ENCODE measurements around the gene C19orf33.

C19orf33 gene

DNA sequence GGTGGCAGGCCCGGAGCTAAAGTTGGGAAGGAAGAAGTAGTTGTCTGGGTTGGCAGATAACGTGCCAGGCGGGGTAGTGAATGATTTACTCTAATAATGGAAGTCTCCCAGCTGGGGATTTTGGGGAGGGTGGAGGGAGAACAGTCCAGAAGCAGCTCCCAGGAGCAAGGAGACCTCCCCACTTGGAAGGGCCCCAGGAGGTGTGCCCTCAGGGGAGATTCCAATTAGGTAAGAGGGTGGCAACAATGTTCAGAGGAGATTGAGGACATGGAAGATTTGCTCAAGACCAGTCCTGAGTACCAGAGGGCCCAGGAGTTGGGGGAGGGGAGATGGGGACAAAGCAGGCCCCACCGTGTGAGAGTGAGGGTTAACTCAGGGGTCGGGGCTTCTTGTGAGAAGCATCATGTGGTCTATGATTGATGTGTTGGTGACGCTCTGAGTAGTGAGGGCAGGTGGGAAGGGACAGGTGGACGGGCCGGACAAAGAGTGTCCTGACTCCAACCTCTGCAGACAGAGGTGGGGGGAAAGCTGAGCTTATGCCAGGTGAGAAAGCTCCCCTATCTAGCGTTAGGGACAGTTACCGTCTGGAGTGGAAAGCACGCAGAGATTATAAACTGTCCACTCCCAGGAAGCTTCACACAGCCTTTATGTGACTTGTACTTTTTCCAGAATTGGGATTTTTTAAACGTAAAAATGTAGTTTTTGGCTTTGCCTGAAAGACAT lies 36.1 kb upstream of the C19orf33 start:
- Histone ChIP-seq H3K36me3 (ENCODE audit: insufficient read depth, low read length) (no peaks in the 10 kb centered on the region), H3K79me2 (ENCODE audit: control insufficient read depth, insufficient read depth, low read length, unreplicated experiment) (no peaks in the 10 kb centered on the region), H2AFZ (ENCODE audit: low read length, unreplicated experiment) (no peak overlapping the region), H3K27me3 (ENCODE audit: insufficient read depth, low read length) (0 out of 2 replicates have a peak, but pooled peaks cover 3% of the 10 kb centered on the region), H3K27ac (ENCODE audit: low read depth, low read length) (no peak overlapping the region), H3K4me3 (ENCODE audit: low read depth, low read length) (no peak overlapping the region), H3K4me1 (ENCODE audit: control insufficient read depth, insufficient read depth, low read length, unreplicated experiment) (peaks cover 10% of the 10 kb centered on the region)

DNA sequence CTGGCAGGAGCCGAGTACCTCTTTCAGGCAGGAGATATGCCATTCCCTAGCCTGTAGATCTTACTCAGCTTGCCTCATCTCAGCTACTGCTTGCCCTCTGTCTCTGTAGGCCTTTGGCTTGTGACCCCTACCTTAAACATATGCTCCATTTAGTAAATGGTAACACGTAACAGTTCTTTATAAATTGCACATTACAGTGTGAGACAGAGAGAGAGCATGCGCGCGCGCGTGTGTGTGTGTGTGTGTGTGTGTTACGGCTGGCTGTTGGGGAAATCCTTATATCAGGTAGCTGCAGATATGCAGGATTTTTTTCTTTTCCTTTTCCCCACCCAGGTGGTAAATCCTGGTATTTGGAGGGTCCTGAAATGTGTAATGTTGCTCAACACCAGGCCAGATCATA lies 35.5 kb upstream of the C19orf33 start:
- no peak overlapping the region for H3K27ac ChIP-seq (ENCODE audit: low read depth, low read length)
- H2AFZ ChIP-seq (ENCODE audit: low read length, unreplicated experiment) = no peak overlapping the region
- no peak overlapping the region for H3K4me3 ChIP-seq (ENCODE audit: low read depth, low read length)
- 0 out of 2 replicates have a peak, but pooled peaks cover 3% of the 10 kb centered on the region for H3K27me3 ChIP-seq (ENCODE audit: insufficient read depth, low read length)
- H3K79me2 ChIP-seq (ENCODE audit: control insufficient read depth, insufficient read depth, low read length, unreplicated experiment) = no peaks in the 10 kb centered on the region
- H3K4me1 ChIP-seq (ENCODE audit: control insufficient read depth, insufficient read depth, low read length, unreplicated experiment) = peaks cover 10% of the 10 kb centered on the region
- no peaks in the 10 kb centered on the region for H3K36me3 ChIP-seq (ENCODE audit: insufficient read depth, low read length)

- no peak overlapping the region for H3K27ac ChIP-seq (ENCODE audit: low read depth, low read length)
- no peaks in the 10 kb centered on the region for H3K79me2 ChIP-seq (ENCODE audit: control insufficient read depth, insufficient read depth, low read length, unreplicated experiment)
- no peak overlapping the region for H3K4me3 ChIP-seq (ENCODE audit: low read depth, low read length)
- H3K36me3 ChIP-seq (ENCODE audit: insufficient read depth, low read length) = no peaks in the 10 kb centered on the region
- H3K27me3 ChIP-seq (ENCODE audit: insufficient read depth, low read length) = no peaks in the 10 kb centered on the region
- no peak overlapping the region for H2AFZ ChIP-seq (ENCODE audit: low read length, unreplicated experiment)
- peaks cover 10% of the 10 kb centered on the region for H3K4me1 ChIP-seq (ENCODE audit: control insufficient read depth, insufficient read depth, low read length, unreplicated experiment)
Measured at GRCh38 chr19:38270587-38271167, 33.4 kb upstream of the C19orf33 start.

DNA sequence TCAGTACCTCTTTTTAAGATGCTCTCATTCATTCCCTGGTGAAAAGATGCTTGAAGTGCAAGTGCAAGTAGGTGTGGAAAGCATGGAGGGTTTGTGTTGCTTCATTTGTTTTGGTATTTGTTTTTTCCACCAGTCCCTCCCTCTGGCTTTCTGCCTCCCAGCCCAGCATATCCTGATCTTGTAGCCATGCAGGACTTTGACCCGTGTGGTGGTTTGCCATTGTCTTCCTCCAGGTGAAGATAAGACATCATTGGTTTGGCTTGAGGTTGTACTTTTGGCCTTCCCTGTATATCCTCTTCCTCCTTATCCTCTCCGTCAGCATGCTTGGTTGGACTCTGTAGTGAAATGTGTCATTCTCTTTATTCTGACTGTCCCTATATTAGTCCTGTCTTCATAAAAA lies 30.6 kb upstream of the C19orf33 start:
- H3K79me2 ChIP-seq (ENCODE audit: control insufficient read depth, insufficient read depth, low read length, unreplicated experiment) = no peaks in the 10 kb centered on the region
- no peak overlapping the region for H2AFZ ChIP-seq (ENCODE audit: low read length, unreplicated experiment)
- H3K27ac ChIP-seq (ENCODE audit: low read depth, low read length) = no peak overlapping the region
- H3K4me1 ChIP-seq (ENCODE audit: control insufficient read depth, insufficient read depth, low read length, unreplicated experiment) = peaks cover 24% of the 10 kb centered on the region
- no peaks in the 10 kb centered on the region for H3K36me3 ChIP-seq (ENCODE audit: insufficient read depth, low read length)
- H3K27me3 ChIP-seq (ENCODE audit: insufficient read depth, low read length) = no peaks in the 10 kb centered on the region
- H3K4me3 ChIP-seq (ENCODE audit: low read depth, low read length) = no peak overlapping the region

DNA sequence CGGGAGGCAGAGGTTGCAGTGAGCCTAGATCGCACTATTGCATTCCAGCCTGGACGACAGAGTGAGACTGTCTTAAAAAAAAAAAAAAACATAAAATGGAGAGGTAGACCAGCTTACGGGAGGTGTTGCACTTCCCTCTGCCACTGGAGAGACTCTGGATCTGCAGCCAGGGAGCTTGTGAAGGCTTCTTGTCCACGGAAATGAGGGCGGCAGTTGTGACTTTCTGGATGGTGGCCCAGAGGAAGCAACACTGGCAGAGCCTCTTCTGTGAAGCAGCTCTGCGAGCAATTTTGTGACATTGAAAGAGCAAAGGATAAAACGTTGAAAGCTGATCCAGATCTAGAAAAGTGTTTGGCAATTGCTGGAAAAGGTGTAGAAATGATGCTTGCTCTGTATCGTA lies 29.3 kb upstream of the C19orf33 start:
- Histone ChIP-seq H3K4me1 (ENCODE audit: control insufficient read depth, insufficient read depth, low read length, unreplicated experiment) (peaks cover 25% of the 10 kb centered on the region), H3K27ac (ENCODE audit: low read depth, low read length) (no peak overlapping the region), H3K36me3 (ENCODE audit: insufficient read depth, low read length) (no peaks in the 10 kb centered on the region), H3K4me3 (ENCODE audit: low read depth, low read length) (no peak overlapping the region), H3K27me3 (ENCODE audit: insufficient read depth, low read length) (no peaks in the 10 kb centered on the region), H3K79me2 (ENCODE audit: control insufficient read depth, insufficient read depth, low read length, unreplicated experiment) (no peaks in the 10 kb centered on the region), H2AFZ (ENCODE audit: low read length, unreplicated experiment) (no peak overlapping the region)

DNA sequence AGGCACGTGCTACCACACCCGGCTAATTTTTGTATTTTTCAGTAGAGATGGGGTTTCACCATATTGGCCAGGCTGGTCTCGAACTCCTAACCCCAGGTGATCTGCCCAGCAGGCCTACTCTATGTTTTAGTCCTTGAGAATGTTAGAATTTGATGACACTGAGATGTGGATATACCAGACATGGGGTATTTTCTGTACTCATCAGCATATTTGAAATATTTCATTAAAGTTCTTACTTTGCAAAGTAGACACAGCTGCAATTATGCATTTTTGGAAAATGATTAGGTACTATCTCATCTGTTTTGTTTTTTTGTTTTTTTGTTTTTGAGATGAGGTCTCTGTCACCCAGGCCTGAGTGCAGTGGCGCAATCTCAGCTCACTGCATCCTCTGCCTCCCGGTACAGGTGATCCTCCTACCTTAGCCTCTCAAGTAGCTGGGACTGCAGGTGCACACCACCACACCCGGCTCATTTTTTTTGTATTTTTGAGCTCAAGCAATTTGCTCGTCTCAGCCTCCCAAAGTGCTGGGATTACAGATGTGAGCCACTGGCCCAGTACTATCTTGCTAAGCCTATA lies 27.0 kb upstream of the C19orf33 start:
- no peaks in the 10 kb centered on the region for H3K27me3 ChIP-seq (ENCODE audit: insufficient read depth, low read length)
- peak overlapping the region; percentile 53 for H3K27ac ChIP-seq (ENCODE audit: low read depth, low read length)
- no peak overlapping the region for H2AFZ ChIP-seq (ENCODE audit: low read length, unreplicated experiment)
- no peaks in the 10 kb centered on the region for H3K79me2 ChIP-seq (ENCODE audit: control insufficient read depth, insufficient read depth, low read length, unreplicated experiment)
- H3K4me1 ChIP-seq (ENCODE audit: control insufficient read depth, insufficient read depth, low read length, unreplicated experiment) = peaks cover 15% of the 10 kb centered on the region
- no peak overlapping the region for H3K4me3 ChIP-seq (ENCODE audit: low read depth, low read length)
- H3K36me3 ChIP-seq (ENCODE audit: insufficient read depth, low read length) = no peaks in the 10 kb centered on the region

- H3K27ac ChIP-seq (ENCODE audit: low read depth, low read length) = peak overlapping the region; percentile 53
Measured at GRCh38 chr19:38277549-38277948, 26.5 kb upstream of the C19orf33 start.

DNA sequence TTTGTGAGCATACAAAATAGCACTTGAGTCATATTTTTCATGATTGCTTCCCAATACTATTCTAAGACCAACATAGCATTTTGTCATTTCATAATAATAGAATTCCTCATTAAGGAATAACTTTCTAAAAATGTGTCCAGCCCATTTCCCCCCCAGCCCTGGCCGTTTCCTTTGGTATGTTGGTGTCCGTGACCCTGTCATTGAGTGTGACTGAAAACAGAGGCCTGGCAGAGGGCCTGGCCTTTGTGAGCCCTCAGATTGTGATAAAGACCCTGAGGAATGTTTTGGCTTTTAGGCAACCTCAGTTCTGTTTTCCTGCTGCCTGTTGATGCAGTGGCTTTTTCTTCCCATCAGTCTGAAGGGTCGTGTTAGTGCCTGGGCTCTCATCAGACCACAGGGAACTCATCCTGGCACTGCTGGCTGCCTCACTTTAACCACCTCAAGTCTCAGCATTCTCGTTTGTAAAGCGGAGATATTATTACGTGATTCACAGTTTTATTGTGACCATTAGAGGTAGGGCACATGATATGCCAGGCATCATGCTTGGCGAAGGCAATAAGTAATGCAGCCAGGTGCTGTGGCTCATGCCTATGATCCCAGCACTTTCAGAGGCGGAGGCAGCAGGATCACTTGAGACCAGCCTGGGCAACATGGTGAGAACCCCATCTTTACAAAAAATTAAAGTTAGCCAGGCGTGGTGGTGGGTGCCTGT lies 25.9 kb upstream of the C19orf33 start:
- H3K4me3 ChIP-seq (ENCODE audit: low read depth, low read length) = no peak overlapping the region
- H3K4me1 ChIP-seq (ENCODE audit: control insufficient read depth, insufficient read depth, low read length, unreplicated experiment) = peaks cover 15% of the 10 kb centered on the region
- no peaks in the 10 kb centered on the region for H3K79me2 ChIP-seq (ENCODE audit: control insufficient read depth, insufficient read depth, low read length, unreplicated experiment)
- H3K27me3 ChIP-seq (ENCODE audit: insufficient read depth, low read length) = no peaks in the 10 kb centered on the region
- H3K36me3 ChIP-seq (ENCODE audit: insufficient read depth, low read length) = no peaks in the 10 kb centered on the region
- peak overlapping the region; percentile 22 for H2AFZ ChIP-seq (ENCODE audit: low read length, unreplicated experiment)
- peak overlapping the region; percentile 53 for H3K27ac ChIP-seq (ENCODE audit: low read depth, low read length)

More at GRCh38 chr19:38277549-38277948, 26.5 kb upstream of the C19orf33 start:
- Histone ChIP-seq H3K27me3 (ENCODE audit: insufficient read depth, low read length) (no peaks in the 10 kb centered on the region), H3K36me3 (ENCODE audit: insufficient read depth, low read length) (no peaks in the 10 kb centered on the region), H3K79me2 (ENCODE audit: control insufficient read depth, insufficient read depth, low read length, unreplicated experiment) (no peaks in the 10 kb centered on the region), H3K4me3 (ENCODE audit: low read depth, low read length) (peak overlapping the region; percentile 29; the same call in 1 of the 2 replicates), H2AFZ (ENCODE audit: low read length, unreplicated experiment) (peak overlapping the region; percentile 22), H3K4me1 (ENCODE audit: control insufficient read depth, insufficient read depth, low read length, unreplicated experiment) (peaks cover 15% of the 10 kb centered on the region)

GRCh38 chr19:38278751-38279150 lies 25.3 kb upstream of the C19orf33 start:
- no peaks in the 10 kb centered on the region for H3K36me3 ChIP-seq (ENCODE audit: insufficient read depth, low read length)
- no peaks in the 10 kb centered on the region for H3K79me2 ChIP-seq (ENCODE audit: control insufficient read depth, insufficient read depth, low read length, unreplicated experiment)
- H3K4me1 ChIP-seq (ENCODE audit: control insufficient read depth, insufficient read depth, low read length, unreplicated experiment) = peaks cover 15% of the 10 kb centered on the region
- H2AFZ ChIP-seq (ENCODE audit: low read length, unreplicated experiment) = no peak overlapping the region
- H3K27ac ChIP-seq (ENCODE audit: low read depth, low read length) = no peak overlapping the region
- no peaks in the 10 kb centered on the region for H3K27me3 ChIP-seq (ENCODE audit: insufficient read depth, low read length)
- no peak overlapping the region for H3K4me3 ChIP-seq (ENCODE audit: low read depth, low read length)

- Histone ChIP-seq H3K27ac (ENCODE audit: low read depth, low read length) (no peak overlapping the region), H2AFZ (ENCODE audit: low read length, unreplicated experiment) (no peak overlapping the region), H3K36me3 (ENCODE audit: insufficient read depth, low read length) (no peaks in the 10 kb centered on the region), H3K27me3 (ENCODE audit: insufficient read depth, low read length) (no peaks in the 10 kb centered on the region), H3K79me2 (ENCODE audit: control insufficient read depth, insufficient read depth, low read length, unreplicated experiment) (no peaks in the 10 kb centered on the region), H3K4me3 (ENCODE audit: low read depth, low read length) (no peak overlapping the region), H3K4me1 (ENCODE audit: control insufficient read depth, insufficient read depth, low read length, unreplicated experiment) (peaks cover 15% of the 10 kb centered on the region)
Measured at GRCh38 chr19:38280030-38280921, 23.8 kb upstream of the C19orf33 start.
